Measurements from ENCODE around the gene APOO. TPM values are rescaled to one million over a fixed set of nuclear protein-coding genes. Genes with fewer than 3 reads are reported as not detected.
A peak's percentile ranks its signal among the peaks of the same experiment; 100 is the strongest.
"Not testable (repeated sequence)": the region's sequence is repeated elsewhere in the genome, so short reads cannot be mapped to it uniquely, and the experiment has no call there.

The APOO gene
- total RNA-seq, 1 experiment from 2014 or later = 20.2 TPM

GRCh38 chrX:23884427-23885024 is 23.2 kb downstream of the APOO start:
- Histone ChIP-seq H3K36me3 (no peaks in the 10 kb centered on the region), H3K4me3 (no peak overlapping the region), H3K9me3 (no peaks in the 10 kb centered on the region), H3K27me3 (no peaks in the 10 kb centered on the region)
- peak; percentile 8 for DNase-seq

GRCh38 chrX:23883737-23884354 is 23.9 kb downstream of the APOO start:
- peak; percentile 67 for DNase-seq
- no peaks in the 10 kb centered on the region for H3K9me3 ChIP-seq
- no peaks in the 10 kb centered on the region for H3K36me3 ChIP-seq
- H3K4me3 ChIP-seq = peak overlapping the region; percentile 11
- no peaks in the 10 kb centered on the region for H3K27me3 ChIP-seq

- DNase-seq = no peak
- H3K36me3 ChIP-seq = peaks cover 4% of the 10 kb centered on the region; the same call in 1 of the 2 replicates
- no peaks in the 10 kb centered on the region for H3K27me3 ChIP-seq
- no peaks in the 10 kb centered on the region for H3K9me3 ChIP-seq
- no peak overlapping the region for H3K4me3 ChIP-seq
These were observed 28.2 kb downstream of the APOO start for GRCh38 chrX:23879380-23880090.

GRCh38 chrX:23871905-23872546 is 35.7 kb downstream of the APOO start:
- Histone ChIP-seq H3K27me3 (no peaks in the 10 kb centered on the region), H3K9me3 (no peaks in the 10 kb centered on the region), H3K4me3 (no peak overlapping the region), H3K36me3 (peaks cover 4% of the 10 kb centered on the region; the same call in 1 of the 2 replicates)
- no peak for DNase-seq

GRCh38 chrX:23870041-23870440 is 37.7 kb downstream of the APOO start:
- no peaks in the 10 kb centered on the region for H3K9me3 ChIP-seq
- no peak for DNase-seq
- no peak overlapping the region for H3K4me3 ChIP-seq
- no peaks in the 10 kb centered on the region for H3K27me3 ChIP-seq
- no peaks in the 10 kb centered on the region for H3K36me3 ChIP-seq

GRCh38 chrX:23864742-23865326 is 42.9 kb downstream of the APOO start:
- no peaks in the 10 kb centered on the region for H3K9me3 ChIP-seq
- no peak for DNase-seq

GRCh38 chrX:23861952-23862351 is 45.8 kb downstream of the APOO start:
- H3K4me3 ChIP-seq, H3K9me3 ChIP-seq, DNase-seq: not testable (repeated sequence)

More at GRCh38 chrX:23864742-23865326, 42.9 kb downstream of the APOO start:
- Histone ChIP-seq H3K4me3 (no peak overlapping the region), H3K27me3 (no peaks in the 10 kb centered on the region), H3K36me3 (no peaks in the 10 kb centered on the region)

GRCh38 chrX:23861215-23861896 is 46.4 kb downstream of the APOO start:
- Histone ChIP-seq H3K4me3 (no peak overlapping the region), H3K36me3 (no peaks in the 10 kb centered on the region), H3K9me3 (no peaks in the 10 kb centered on the region), H3K27me3 (no peaks in the 10 kb centered on the region)
- no peak for DNase-seq

More at GRCh38 chrX:23861952-23862351, 45.8 kb downstream of the APOO start:
- not testable (repeated sequence) for H3K27me3 ChIP-seq, H3K36me3 ChIP-seq

GRCh38 chrX:23859238-23859637 is 48.5 kb downstream of the APOO start:
- H3K4me3 ChIP-seq, H3K9me3 ChIP-seq, DNase-seq, H3K36me3 ChIP-seq, H3K27me3 ChIP-seq: not testable (repeated sequence)

GRCh38 chrX:23857935-23858334 is 49.8 kb downstream of the APOO start:
- Histone ChIP-seq H3K27me3 (no peaks in the 10 kb centered on the region), H3K36me3 (no peaks in the 10 kb centered on the region), H3K4me3 (no peak overlapping the region), H3K9me3 (no peaks in the 10 kb centered on the region)
- DNase-seq = no peak

GRCh38 chrX:23857363-23857762 is 50.4 kb downstream of the APOO start:
- Histone ChIP-seq H3K9me3 (no peaks in the 10 kb centered on the region), H3K4me3 (no peak overlapping the region), H3K27me3 (no peaks in the 10 kb centered on the region), H3K36me3 (no peaks in the 10 kb centered on the region)
- no peak for DNase-seq

- Histone ChIP-seq H3K36me3 (no peaks in the 10 kb centered on the region), H3K9me3 (no peaks in the 10 kb centered on the region), H3K27me3 (no peaks in the 10 kb centered on the region), H3K4me3 (no peak overlapping the region)
- no peak for DNase-seq
These were observed 52.2 kb downstream of the APOO start for GRCh38 chrX:23855569-23855968.

GRCh38 chrX:23854945-23855344 is 52.8 kb downstream of the APOO start:
- DNase-seq = no peak
- Histone ChIP-seq H3K4me3 (no peak overlapping the region), H3K36me3 (no peaks in the 10 kb centered on the region; the same call in 1 of the 2 replicates), H3K27me3 (no peaks in the 10 kb centered on the region), H3K9me3 (no peaks in the 10 kb centered on the region)

GRCh38 chrX:23854122-23854521 is 53.6 kb downstream of the APOO start:
- Histone ChIP-seq H3K9me3 (no peaks in the 10 kb centered on the region), H3K4me3 (no peak overlapping the region), H3K27me3 (no peaks in the 10 kb centered on the region), H3K36me3 (no peaks in the 10 kb centered on the region; the same call in 1 of the 2 replicates)
- DNase-seq = no peak

GRCh38 chrX:23851544-23851943 is 56.2 kb downstream of the APOO start:
- Histone ChIP-seq H3K36me3 (no peaks in the 10 kb centered on the region; the same call in 1 of the 2 replicates), H3K9me3 (no peaks in the 10 kb centered on the region), H3K4me3 (no peak overlapping the region), H3K27me3 (no peaks in the 10 kb centered on the region)
- no peak for DNase-seq

GRCh38 chrX:23849241-23849640 is 58.5 kb downstream of the APOO start:
- Histone ChIP-seq H3K36me3 (no peaks in the 10 kb centered on the region; the same call in 1 of the 2 replicates), H3K9me3 (no peaks in the 10 kb centered on the region), H3K27me3 (no peaks in the 10 kb centered on the region), H3K4me3 (no peak overlapping the region)
- DNase-seq = no peak
